ENCODE measurements around the gene PRDM2. TPM values are rescaled to one million over a fixed set of nuclear protein-coding genes. Genes with fewer than 3 reads are reported as not detected.

Gene PRDM2
- total and polyA plus RNA-seq, 2 of the 13 experiments (the other 11 are each of a cell fraction or from before 2014, with no cell fraction given) = 4.0 to 6.5 TPM

- TF ChIP-seq ZNF646 (CRISPR knock-in tag; IDR thresholded peaks at IDR 0.05) = no peak
These were observed 33.7 kb upstream of the PRDM2 start (continued) for GRCh38 chr1:13666317-13666716.

GRCh38 chr1:13667691-13668090, 32.3 kb upstream of the PRDM2 start:
- no TSS peak for BruUV-seq (replicated peaks)

More at GRCh38 chr1:13667691-13668090, 32.3 kb upstream of the PRDM2 start:
- no peak for TF ChIP-seq AKNA (CRISPR knock-in tag; IDR thresholded peaks at IDR 0.05; ENCODE audit: borderline replicate concordance)
- TF ChIP-seq ZNF563 (CRISPR knock-in tag; IDR thresholded peaks at IDR 0.05) = no peak
- TF ChIP-seq THYN1 (CRISPR knock-in tag; IDR thresholded peaks at IDR 0.05; ENCODE audit: borderline replicate concordance, low read depth) = no peak
- no peak for TF ChIP-seq TARDBP (CRISPR knock-in tag; IDR thresholded peaks at IDR 0.05)
- no peak for TF ChIP-seq TCF7 (IDR thresholded peaks at IDR 0.05; ENCODE audit: low read depth)
- ChIA-PET POLR2A (no interaction called here), CTCF (ENCODE audit: low intra/inter-chr PET ratio, low total read pairs) (no interaction called here)
- 4% methylated on average over 4 of the region's 4 CpGs for WGBS (ENCODE audit: low lambda C conversion rate)
- Histone ChIP-seq H3K27ac (ENCODE audit: extremely low read length, insufficient read depth, low read length) (no peak overlapping the region), H3K27me3 (ENCODE audit: control insufficient read depth in 1 of 2, insufficient read depth in 2 of 2, low read length in 2 of 2) (peaks cover 3 to 12% of the 10 kb centered on the region in 2 experiments; a peak in 2 of 5 replicates), H2AFZ (ENCODE audit: low read length) (no peak overlapping the region), H3K36me3 (replicated peaks in 1 of 2; ENCODE audit: control insufficient read depth in 1 of 2, insufficient read depth in 2 of 2, low read length in 2 of 2) (no peaks in the 10 kb centered on the region), H3K79me2 (ENCODE audit: insufficient read depth, low read length) (no peaks in the 10 kb centered on the region), H3K4me1 (ENCODE audit: insufficient read depth, low read length) (no peaks in the 10 kb centered on the region), H3K9me3 (ENCODE audit: low read length) (no peaks in the 10 kb centered on the region), H3K4me2 (ENCODE audit: low read depth, low read length) (no peak overlapping the region), H3K9ac (ENCODE audit: insufficient read depth, low read depth, low read length) (no peak overlapping the region), H4K20me1 (ENCODE audit: insufficient read depth, low read length) (no peaks in the 10 kb centered on the region; the same call in 1 of the 2 replicates), H3K4me3 (replicated peaks in 1 of 3; ENCODE audit: insufficient read depth in 1 of 3, low read depth in 2 of 3, low read length in 3 of 3) (no peak overlapping the region)
- intact Hi-C loops (cut with micrococcal nuclease; ENCODE audit: unreplicated experiment) = loop anchor here (5.0 kb wide), 1 partner anchor 60 kb away; no protein-coding TSS in a partner anchor
- ATAC-seq (no peak), FAIRE-seq (no peak), DNase-seq (ENCODE audit: low spot score) (no peak)
- in situ Hi-C loops (cut with HindIII; ENCODE audit: extremely low pct_ligation_motif_present, low pct_unique_long_range_greater_than_20kb) = loop anchor here (5.0 to 10.0 kb wide), 2 partner anchors 140 to 297 kb away; no protein-coding TSS in a partner anchor

Measured in HepG2 (cell line).